T47D (cell line): ENCODE data around the gene UNC13C.
"Not testable (repeated sequence)": the region's sequence is repeated elsewhere in the genome, so short reads cannot be mapped to it uniquely, and the experiment has no call there.

Source experiments
- DNase-seq, 2 experiments: peaks; one replicate each; pipeline versions ENCODE4 v3.0.0 to v3.0.0-alpha.2; 2011 to 2012; ENCODE audit warnings: low read depth in 1 of 2, low spot score in 1 of 2
- JUND ChIP-seq: IDR thresholded peaks from 2 replicates; pipeline ENCODE4 v1.6.1; 2012; ENCODE audit warnings: low read depth
- in situ Hi-C: cut with HindIII; loops from 2 replicates; pipeline ENCODE4 v1.10.0; 2016; ENCODE audit warnings: low sequenced_read_pairs, low pct_unique_long_range_greater_than_20kb

Gene UNC13C

DNA sequence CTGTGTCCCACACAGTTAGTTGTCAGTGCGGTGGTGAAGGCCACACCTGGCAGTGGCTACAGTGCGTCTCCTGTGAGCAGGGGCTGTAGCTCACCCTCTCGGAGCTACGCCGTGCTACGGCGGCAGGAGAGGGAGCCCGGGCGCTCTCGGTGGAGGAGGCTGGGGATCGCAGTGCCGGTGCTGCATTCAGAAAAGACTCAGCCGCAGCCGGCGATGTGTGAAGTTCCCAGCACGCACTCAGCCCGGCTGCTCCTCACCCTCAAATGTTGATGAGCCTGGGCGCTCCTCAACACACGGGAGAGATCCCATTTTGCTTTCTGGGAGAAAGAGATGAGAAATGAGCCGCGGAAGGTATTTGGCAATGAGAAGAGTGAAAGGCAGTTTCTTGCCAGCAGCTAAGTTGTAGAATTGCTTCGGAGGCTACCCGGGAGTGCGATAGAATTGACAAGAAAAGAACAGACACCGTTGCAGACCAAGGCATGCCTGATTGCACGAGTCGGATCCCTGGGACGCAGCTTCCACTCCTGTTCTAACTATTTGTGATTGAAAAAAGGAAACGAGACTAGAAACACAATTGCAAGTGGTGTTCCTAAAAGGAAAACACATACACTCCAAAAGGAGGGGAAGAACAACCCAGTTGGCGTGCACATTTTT, at the start of gene UNC13C:
UNC13C (plus strand) TSS at position 189 of the 654 bp plus-strand sequence. CDS start 34,463 bp downstream, outside the sequence.
- TF ChIP-seq JUND: no peak
- in situ Hi-C loops: no loop called here
- DNase-seq: peak in 1 of 2 experiments; percentile 49

DNA sequence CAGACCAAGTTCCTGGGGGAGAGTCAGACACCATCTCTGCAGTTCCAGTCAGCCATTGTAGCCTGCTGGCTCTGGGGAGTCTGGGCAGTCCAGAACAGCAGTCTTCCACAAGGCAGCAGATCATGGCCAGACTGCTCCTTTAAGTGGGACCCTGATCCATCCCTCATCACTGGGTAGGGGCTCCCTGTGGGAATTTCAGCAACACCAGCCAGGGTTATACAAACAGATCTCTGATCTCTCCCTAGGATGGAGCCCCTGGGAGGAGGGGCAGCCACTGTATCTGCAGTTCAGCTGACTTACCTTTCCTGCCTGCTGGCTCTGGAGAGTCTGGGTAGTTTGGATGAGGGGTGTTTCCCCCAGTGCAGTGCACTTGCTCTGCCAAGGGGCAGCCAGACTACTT, 42.1 kb upstream of the UNC13C start:
- no peak for TF ChIP-seq JUND
- no peak for DNase-seq
- in situ Hi-C loops: no loop called here

DNA sequence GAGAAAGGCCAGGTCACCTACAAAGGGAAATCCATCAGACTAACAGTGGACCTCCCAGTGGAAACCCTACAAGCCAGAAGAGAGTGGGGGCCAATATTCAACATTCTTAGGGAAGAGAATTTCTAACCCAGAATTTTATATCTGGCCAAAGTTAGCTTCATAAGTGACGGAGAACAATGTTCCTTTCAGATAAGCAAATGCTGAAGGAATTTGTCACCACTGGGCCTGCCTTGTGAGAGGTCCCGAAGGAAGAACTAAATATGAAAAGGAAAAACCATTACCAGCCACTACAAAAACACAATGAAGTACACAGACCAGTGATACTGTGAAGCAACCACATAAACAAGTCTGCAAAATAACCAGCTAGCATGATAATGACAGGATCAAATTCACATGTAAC, 40.6 kb upstream of the UNC13C start:
- in situ Hi-C loops, DNase-seq: not testable (repeated sequence)

DNA sequence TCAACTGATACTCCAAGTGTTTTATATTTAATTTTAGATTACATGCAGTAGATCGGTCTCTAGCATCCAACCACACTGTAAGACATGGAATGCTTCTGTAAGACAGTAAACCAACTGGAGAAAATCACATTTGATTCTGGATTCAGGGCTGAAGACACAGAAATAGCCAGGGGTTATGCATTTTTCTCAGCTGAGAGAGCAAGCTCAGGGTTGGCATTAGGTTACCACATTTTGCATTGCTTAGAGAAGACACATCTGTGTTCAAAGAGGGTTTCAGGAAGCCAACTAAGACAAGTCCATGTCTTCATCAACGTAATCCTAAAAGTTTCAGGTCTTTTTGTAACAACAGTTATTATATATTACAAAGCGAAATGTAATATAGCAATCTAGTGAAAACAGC, 27.7 kb upstream of the UNC13C start:
- no peak for DNase-seq
- in situ Hi-C loops: no loop called here
- no peak for TF ChIP-seq JUND

DNA sequence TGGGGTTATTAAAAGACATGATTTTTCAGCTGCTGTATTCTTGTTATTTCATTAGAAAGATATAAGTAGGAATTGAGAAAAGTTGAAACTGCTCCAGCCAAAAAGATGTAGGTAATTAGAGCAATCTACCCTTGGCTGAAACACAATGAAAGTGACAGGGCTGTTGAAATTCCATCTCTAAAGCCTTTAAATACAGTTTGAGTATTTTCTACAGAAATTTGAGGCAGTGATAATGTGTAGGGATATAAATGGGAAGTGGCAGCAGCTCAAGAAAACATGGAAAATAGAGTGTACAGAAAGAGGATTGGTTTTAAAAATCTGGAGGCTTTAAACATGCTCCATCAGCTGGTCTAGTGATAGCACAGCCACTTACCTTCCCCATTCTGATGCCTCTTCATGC, 22.8 kb upstream of the UNC13C start:
- TF ChIP-seq JUND: no peak
- in situ Hi-C loops: no loop called here

DNA sequence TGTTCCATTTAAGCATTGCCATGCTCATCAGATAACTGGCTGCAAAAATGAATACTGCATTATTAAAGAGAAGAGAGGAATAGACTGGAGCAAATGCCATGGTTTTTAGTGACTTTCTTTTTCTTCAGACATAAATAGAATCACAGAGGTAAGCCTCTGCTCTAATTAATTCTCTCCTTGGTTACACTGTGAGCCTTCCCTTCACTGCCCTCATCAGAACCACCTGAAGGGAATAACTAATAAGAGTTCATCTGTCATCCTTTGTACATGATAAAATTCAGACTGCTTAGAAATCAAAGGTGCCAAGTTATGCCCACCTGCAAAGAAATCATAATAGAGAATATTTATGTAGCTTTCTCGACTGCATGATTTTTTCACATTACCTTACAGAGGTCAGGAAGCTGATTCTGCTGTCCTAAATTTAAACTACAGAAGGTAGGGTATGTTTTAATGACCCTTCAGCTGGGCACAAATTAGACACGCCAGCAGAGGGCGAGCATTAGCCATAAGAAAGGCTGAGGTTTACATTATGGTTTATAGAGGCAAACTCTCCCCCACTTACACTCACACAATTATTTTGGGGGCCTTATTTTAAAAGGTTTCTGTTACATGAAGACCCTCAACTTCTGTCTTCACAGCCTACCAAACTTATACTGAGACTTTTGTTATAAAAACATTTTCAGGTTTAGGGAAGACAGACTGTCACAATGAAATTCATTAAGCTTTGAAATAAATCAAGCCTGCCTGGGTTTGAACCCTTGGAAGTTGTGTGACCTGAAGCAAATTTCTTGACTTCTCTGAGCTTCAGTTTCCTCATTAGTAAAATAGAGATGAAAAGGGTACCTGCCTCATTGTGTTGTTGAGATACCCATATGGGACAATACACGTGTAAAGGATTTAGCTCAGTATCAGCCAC, 15.3 kb upstream of the UNC13C start:
- in situ Hi-C loops: no loop called here
- peak in 1 of 2 experiments; percentile 61 for DNase-seq
- no peak for TF ChIP-seq JUND

More for the DNA sequence above, 22.8 kb upstream of the UNC13C start:
- DNase-seq: no peak

DNA sequence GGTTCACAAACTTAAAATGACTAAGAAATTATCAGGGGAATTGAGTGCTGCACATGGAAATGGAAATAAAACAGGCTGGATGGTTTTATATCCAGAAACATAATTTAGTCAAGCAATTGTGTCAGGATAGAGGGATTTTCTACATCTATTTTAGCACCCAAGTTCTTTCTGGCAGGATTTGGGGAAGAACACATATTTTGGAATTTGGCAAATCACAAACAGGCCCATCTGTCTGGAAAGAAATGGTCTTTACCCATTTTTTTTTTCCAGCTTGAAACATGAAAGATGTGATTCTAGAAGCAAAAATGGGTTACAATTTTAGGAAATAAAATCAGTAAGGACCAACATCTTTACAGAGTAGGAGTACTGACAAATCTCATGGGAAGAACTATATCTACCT, 14.4 kb upstream of the UNC13C start:
- no peak for DNase-seq
- in situ Hi-C loops: no loop called here
- TF ChIP-seq JUND: no peak

DNA sequence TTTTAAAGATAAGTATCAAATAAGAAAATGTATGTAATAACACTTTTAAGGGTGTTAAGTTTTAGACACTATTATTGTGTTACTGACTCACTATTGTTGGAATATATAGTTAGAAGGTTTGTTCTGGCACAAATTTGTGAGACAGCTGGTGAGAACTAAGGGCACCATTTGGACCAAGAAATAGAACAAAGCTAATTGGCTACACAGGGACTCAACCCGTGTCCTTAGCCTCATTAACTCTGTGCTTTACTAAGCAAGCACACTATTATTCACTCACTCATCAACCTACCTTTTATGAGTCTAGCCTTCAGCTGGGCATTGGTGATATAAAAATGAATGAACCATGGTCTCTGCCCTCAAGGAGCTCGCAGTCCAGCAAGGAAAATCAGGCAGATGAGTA, 4.1 kb upstream of the UNC13C start:
- no peak for TF ChIP-seq JUND
- DNase-seq: no peak
- in situ Hi-C loops: no loop called here

DNA sequence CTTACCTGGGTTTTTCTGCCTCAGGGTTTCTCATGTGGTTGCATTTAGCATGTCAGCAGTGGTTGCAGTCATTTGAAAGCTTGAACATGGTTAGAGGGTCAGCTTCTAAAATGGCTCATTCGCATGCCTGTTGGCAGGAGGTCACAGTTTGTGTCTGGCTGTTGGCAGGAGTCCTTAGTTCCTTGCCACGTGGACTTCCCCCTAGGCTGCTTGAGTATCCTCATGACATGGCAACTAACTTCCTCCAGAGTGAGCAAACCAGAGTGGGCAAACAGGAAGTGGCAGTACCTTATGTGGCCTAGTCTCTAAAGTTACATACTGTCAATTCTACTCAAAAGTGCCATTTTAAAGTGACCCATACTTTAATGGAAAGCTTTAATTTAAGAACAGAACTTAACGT, 3.4 kb upstream of the UNC13C start:
- in situ Hi-C loops: no loop called here
- TF ChIP-seq JUND: no peak
- DNase-seq: peak in 1 of 2 experiments; percentile 46

DNA sequence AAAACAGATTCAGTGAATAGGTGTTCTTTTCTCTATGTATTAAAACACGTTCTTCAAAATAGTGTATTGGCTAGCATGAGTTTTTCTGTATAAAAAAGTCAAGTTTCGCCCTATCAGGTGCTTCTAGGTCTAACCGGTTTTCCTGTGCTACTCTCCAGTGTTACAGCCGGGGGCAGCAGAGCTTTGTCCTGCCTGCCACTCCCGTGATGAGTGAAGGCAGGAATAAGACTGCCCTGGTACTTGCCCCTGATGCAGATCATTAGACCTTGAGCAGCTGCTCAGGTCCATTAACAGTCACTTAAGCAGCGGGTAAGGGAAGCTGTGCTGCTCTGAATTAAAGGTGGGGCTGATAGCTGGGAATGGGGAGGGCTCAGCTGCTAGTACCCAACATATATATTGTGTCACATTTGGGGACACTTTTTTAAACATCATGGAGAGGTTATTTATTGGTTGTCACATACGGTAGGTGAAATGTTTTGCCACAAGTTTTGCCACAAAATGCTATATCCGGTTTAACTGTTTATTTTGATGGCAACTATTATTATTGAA, 1.3 kb upstream of the UNC13C start:
- no peak for TF ChIP-seq JUND
- in situ Hi-C loops: no loop called here
- DNase-seq: peak; percentile 31 to 77

DNA sequence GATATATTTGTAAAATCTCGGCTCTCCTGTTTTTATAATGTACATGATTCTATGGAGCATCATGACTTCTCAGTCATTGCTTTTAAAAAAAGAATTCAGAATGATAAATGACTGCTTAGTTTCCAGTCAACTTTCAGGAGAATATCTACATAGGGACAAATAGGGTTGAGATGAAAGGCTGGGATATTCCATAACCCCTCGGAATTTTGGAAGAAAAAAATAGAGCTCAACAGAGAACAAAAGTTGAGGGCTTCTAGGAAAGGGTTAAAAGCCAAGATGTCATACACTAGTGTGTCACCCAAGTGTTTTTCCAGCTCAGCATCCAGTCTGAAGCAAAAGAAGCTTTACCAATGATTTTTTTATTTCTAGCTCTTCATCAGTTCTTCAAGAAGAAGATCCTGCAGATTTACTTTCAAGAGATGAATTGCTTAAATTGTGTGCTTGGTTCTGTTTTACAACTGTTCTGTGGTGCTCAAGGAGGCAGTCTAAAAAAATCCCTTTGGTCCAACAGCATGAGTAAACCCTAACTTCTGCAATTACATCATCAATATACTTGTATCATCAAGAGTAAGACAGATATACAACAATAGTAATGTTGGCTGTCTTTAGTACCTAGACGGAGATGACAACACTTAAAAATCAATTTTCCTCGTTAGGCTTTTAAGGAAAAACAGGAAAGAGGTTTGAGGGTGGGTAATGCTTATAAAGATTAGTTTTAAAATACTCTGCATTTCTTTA, 979 bp downstream of the UNC13C start:
- TF ChIP-seq JUND: no peak
- in situ Hi-C loops: no loop called here
- DNase-seq: no peak

DNA sequence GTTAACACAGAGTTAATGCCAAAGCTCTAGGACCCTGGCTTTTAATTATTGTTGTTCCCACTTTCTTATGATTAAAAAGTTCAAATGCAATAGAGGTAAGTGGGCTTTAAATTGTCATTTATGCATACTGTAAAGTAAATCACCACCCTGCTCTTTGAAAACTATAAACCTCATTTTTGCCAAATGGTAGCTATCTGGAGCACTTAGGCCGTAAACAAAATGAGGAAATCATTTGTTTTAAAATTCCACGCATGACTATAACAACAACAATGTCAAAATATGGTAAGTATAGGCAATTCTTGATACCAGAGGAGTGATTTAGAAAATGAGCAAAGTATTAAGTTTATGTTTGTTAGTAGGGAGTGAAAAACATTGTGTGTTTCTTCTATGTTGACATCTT, 1.8 kb downstream of the UNC13C start:
- no peak for TF ChIP-seq JUND
- DNase-seq: no peak
- in situ Hi-C loops: no loop called here
